A549 (cell line): ENCODE results near the gene USP17L17. TPM values are rescaled to one million over a fixed set of nuclear protein-coding genes. Genes with fewer than 3 reads are reported as not detected.
"Not testable (repeated sequence)": the region's sequence is repeated elsewhere in the genome, so short reads cannot be mapped to it uniquely, and the experiment has no call there.

Source experiments
- ATAC-seq, 2 experiments: fragments of 200-7000 bp in 1 of 2; fragments of >200 bp in 1 of 2; cut with Nextera tagmentation in 1 of 2; cut with Tn5 transposase in 1 of 2; 3 replicates each; pipeline versions ENCODE4 v1.8.0 to v1.9.1; 2018 to 2020; ENCODE audit warnings: mild to moderate bottlenecking in 1 of 2, moderate library complexity in 1 of 2
- CTCF ChIA-PET: fragments of 300-600 bp; sonication (Branson Sonifier 250); formaldehyde crosslinking; extraction: SDS; loops from one replicate; lab custom pipeline; 2021; ENCODE audit warnings: antibody characterized with exemption, inconsistent platforms; lab: Yijun Ruan, JAX
- POLR2A ChIA-PET: fragments of 350-600 bp; formaldehyde crosslinking; extraction: SDS; loops from one replicate; lab custom pipeline; 2021; ENCODE audit warnings: antibody characterized with exemption, inconsistent platforms; lab: Yijun Ruan, JAX
- DNase-seq, 2 experiments: peaks; one replicate each; pipeline versions ENCODE4 v3.0.0 to v3.0.0-alpha.2; 2011 to 2016; ENCODE audit warnings: low read depth in 1 of 2, low spot score in 1 of 2
- FAIRE-seq: peaks from 2 replicates; lab custom pipeline; 2011; peaks lifted over from hg19 to GRCh38; lab: Jason Lieb, UNC
- H3K27ac ChIP-seq, 2 experiments: fragments of >200 bp; sonication (Bioruptor Twin); formaldehyde crosslinking; 3 replicates each; pipeline ENCODE4 v1.5.1; 2016 to 2017
- H3K4me1 ChIP-seq: fragments of >200 bp; sonication (Bioruptor Twin); formaldehyde crosslinking; 3 replicates; pipeline ENCODE4 v1.6.1; 2016
- H3K4me2 ChIP-seq: fragments of >200 bp; sonication (Bioruptor Twin); formaldehyde crosslinking; 3 replicates; pipeline ENCODE4 v1.6.1; 2016
- H3K4me3 ChIP-seq: fragments of >200 bp; sonication (Bioruptor Twin); formaldehyde crosslinking; 3 replicates; pipeline ENCODE4 v1.5.1; 2016
- H3K9me3 ChIP-seq: fragments of >200 bp; sonication (Bioruptor Twin); formaldehyde crosslinking; 3 replicates; pipeline ENCODE4 v1.6.1; 2016
- WGBS: methylation state at CpG from one replicate; pipeline ENCODE4 v1.1.6; 2017; ENCODE audit errors: missing lambda C conversion rate; 5-methylcytosine and 5-hydroxymethylcytosine counted together
- polyA plus RNA-seq, 4 experiments: library from polyadenylated mRNA; depleted of rRNA in 3 of 4; stranded (reverse); fragments of >200 nt; fragmentation: RNase III in 1 of 4; extraction: RNeasy Plus Mini Kit Qiagen cat#74134 plus additional on column Dnase treatment in 1 of 4; gene quantifications; 2 replicates in 3 of 4; 3 replicates in 1 of 4; pipeline ENCODE4 v1.2.3, GENCODE V29; 2011 to 2017

Gene USP17L17
- polyA plus RNA-seq, 2 of the 4 experiments (the other 2 are of a cell fraction), result not detected

GRCh38 chr4:9257824-9258223 is 14.1 kb downstream of the USP17L17 start, which contains the start of gene USP17L20:
TSS of gene USP17L20 (plus strand) at chr4:9258124. CDS start at chr4:9258124, 0 bp downstream.
- POLR2A ChIA-PET, ATAC-seq: not testable (repeated sequence)

GRCh38 chr4:9262572-9262971 is 18.9 kb downstream of the USP17L17 start, which contains the start of gene USP17L21:
TSS of gene USP17L21 (plus strand) at chr4:9262872. CDS start at chr4:9262872, 0 bp downstream.
- CTCF ChIA-PET, H3K9me3 ChIP-seq, DNase-seq, H3K4me2 ChIP-seq, H3K4me3 ChIP-seq, ATAC-seq, POLR2A ChIA-PET, H3K4me1 ChIP-seq, FAIRE-seq, H3K27ac ChIP-seq: not testable (repeated sequence)
- WGBS, result no CpG with 5 or more reads among the region's 13 CpGs

More at GRCh38 chr4:9257824-9258223, 14.1 kb downstream of the USP17L17 start, which contains the start of gene USP17L20:
- H3K4me2 ChIP-seq, FAIRE-seq, H3K4me3 ChIP-seq, DNase-seq, H3K4me1 ChIP-seq, H3K27ac ChIP-seq, CTCF ChIA-PET, H3K9me3 ChIP-seq: not testable (repeated sequence)
- WGBS, result no CpG with 5 or more reads among the region's 15 CpGs

- H3K4me3 ChIP-seq, FAIRE-seq, H3K4me2 ChIP-seq, DNase-seq, H3K27ac ChIP-seq, ATAC-seq, POLR2A ChIA-PET, H3K4me1 ChIP-seq, CTCF ChIA-PET, H3K9me3 ChIP-seq: not testable (repeated sequence)
- WGBS, result no CpG with 5 or more reads among the region's 15 CpGs
Observed at GRCh38 chr4:9267319-9267718, 23.6 kb downstream of the USP17L17 start, which contains the start of gene USP17L22. TSS of gene USP17L22 (plus strand) at chr4:9267619. CDS start at chr4:9267619, 0 bp downstream.

DNA sequence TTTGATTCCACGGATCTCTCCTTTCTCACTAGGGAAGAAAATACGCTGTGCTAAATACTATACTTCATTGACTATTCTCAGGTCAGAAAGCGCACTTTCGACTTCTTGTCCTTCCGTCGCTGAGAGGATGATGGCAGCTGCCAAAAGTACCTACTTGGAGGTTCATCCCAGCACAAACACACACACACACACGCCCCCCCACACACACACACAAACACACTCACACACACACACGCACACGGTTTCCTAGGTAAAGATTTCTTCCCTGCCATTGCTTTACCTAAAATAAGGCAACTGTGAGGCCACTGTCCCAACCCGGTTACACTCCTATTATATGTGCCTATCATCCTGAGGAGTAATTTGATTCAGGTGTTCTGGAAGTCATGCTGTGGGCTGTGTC is 28.0 kb downstream of the USP17L17 start:
- H3K4me2 ChIP-seq, POLR2A ChIA-PET, FAIRE-seq, H3K27ac ChIP-seq, DNase-seq, CTCF ChIA-PET, H3K4me1 ChIP-seq, ATAC-seq, H3K4me3 ChIP-seq, H3K9me3 ChIP-seq: not testable (repeated sequence)
- 49% methylated on average over 8 of the region's 10 CpGs for WGBS

Other genes starting within 250 kb of the USP17L17 start
- not detected in 2 replicates for gene FAM90A26, start 73.5 kb upstream of the USP17L17 start, polyA plus RNA-seq (2011; rRNA removed)
- not detected in 3 replicates for gene FAM90A26, start 73.5 kb upstream of the USP17L17 start, polyA plus RNA-seq (2017; fragmentation: RNase III; extraction: RNeasy Plus Mini Kit Qiagen cat#74134 plus additional on column Dnase treatment)
- not detected in 2 replicates for gene USP17L10, start 33.2 kb upstream of the USP17L17 start, polyA plus RNA-seq (2011; rRNA removed)
- not detected in 3 replicates for gene USP17L10, start 33.2 kb upstream of the USP17L17 start, polyA plus RNA-seq (2017; fragmentation: RNase III; extraction: RNeasy Plus Mini Kit Qiagen cat#74134 plus additional on column Dnase treatment)
- not detected in 2 replicates for gene USP17L11, start 28.5 kb upstream of the USP17L17 start, polyA plus RNA-seq (2011; rRNA removed)
- gene USP17L11, start 28.5 kb upstream of the USP17L17 start, polyA plus RNA-seq (2017; fragmentation: RNase III; extraction: RNeasy Plus Mini Kit Qiagen cat#74134 plus additional on column Dnase treatment), result not detected in 3 replicates
- not detected in 2 replicates for gene USP17L12, start 23.7 kb upstream of the USP17L17 start, polyA plus RNA-seq (2011; rRNA removed)
- gene USP17L12, start 23.7 kb upstream of the USP17L17 start, polyA plus RNA-seq (2017; fragmentation: RNase III; extraction: RNeasy Plus Mini Kit Qiagen cat#74134 plus additional on column Dnase treatment), result not detected in 3 replicates
- gene USP17L13, start 19.0 kb upstream of the USP17L17 start, polyA plus RNA-seq (2011; rRNA removed), result not detected in 2 replicates
- not detected in 3 replicates for gene USP17L13, start 19.0 kb upstream of the USP17L17 start, polyA plus RNA-seq (2017; fragmentation: RNase III; extraction: RNeasy Plus Mini Kit Qiagen cat#74134 plus additional on column Dnase treatment)
- not detected in 2 replicates for gene USP17L15, start 9.5 kb upstream of the USP17L17 start, polyA plus RNA-seq (2011; rRNA removed)
- gene USP17L15, start 9.5 kb upstream of the USP17L17 start, polyA plus RNA-seq (2017; fragmentation: RNase III; extraction: RNeasy Plus Mini Kit Qiagen cat#74134 plus additional on column Dnase treatment), result not detected in 3 replicates
- gene USP17L18, start 4.8 kb downstream of the USP17L17 start, polyA plus RNA-seq (2011; rRNA removed), result not detected in 2 replicates
- gene USP17L18, start 4.8 kb downstream of the USP17L17 start, polyA plus RNA-seq (2017; fragmentation: RNase III; extraction: RNeasy Plus Mini Kit Qiagen cat#74134 plus additional on column Dnase treatment), result not detected in 3 replicates
- gene USP17L19, start 9.5 kb downstream of the USP17L17 start, polyA plus RNA-seq (2011; rRNA removed), result not detected in 2 replicates
- gene USP17L19, start 9.5 kb downstream of the USP17L17 start, polyA plus RNA-seq (2017; fragmentation: RNase III; extraction: RNeasy Plus Mini Kit Qiagen cat#74134 plus additional on column Dnase treatment), result not detected in 3 replicates
- not detected in 2 replicates for gene USP17L20, start 14.2 kb downstream of the USP17L17 start, polyA plus RNA-seq (2011; rRNA removed)
- not detected in 3 replicates for gene USP17L20, start 14.2 kb downstream of the USP17L17 start, polyA plus RNA-seq (2017; fragmentation: RNase III; extraction: RNeasy Plus Mini Kit Qiagen cat#74134 plus additional on column Dnase treatment)
- gene USP17L21, start 19.0 kb downstream of the USP17L17 start, polyA plus RNA-seq (2011; rRNA removed), result not detected in 2 replicates
- not detected in 3 replicates for gene USP17L21, start 19.0 kb downstream of the USP17L17 start, polyA plus RNA-seq (2017; fragmentation: RNase III; extraction: RNeasy Plus Mini Kit Qiagen cat#74134 plus additional on column Dnase treatment)
- not detected in 2 replicates for gene USP17L22, start 23.7 kb downstream of the USP17L17 start, polyA plus RNA-seq (2011; rRNA removed)
- not detected in 3 replicates for gene USP17L22, start 23.7 kb downstream of the USP17L17 start, polyA plus RNA-seq (2017; fragmentation: RNase III; extraction: RNeasy Plus Mini Kit Qiagen cat#74134 plus additional on column Dnase treatment)
- gene USP17L24, start 81.3 kb downstream of the USP17L17 start, polyA plus RNA-seq (2011; rRNA removed), result not detected in 2 replicates
- gene USP17L24, start 81.3 kb downstream of the USP17L17 start, polyA plus RNA-seq (2017; fragmentation: RNase III; extraction: RNeasy Plus Mini Kit Qiagen cat#74134 plus additional on column Dnase treatment), result not detected in 3 replicates
- gene USP17L25, start 86.0 kb downstream of the USP17L17 start, polyA plus RNA-seq (2011; rRNA removed), result not detected in 2 replicates
- not detected in 3 replicates for gene USP17L25, start 86.0 kb downstream of the USP17L17 start, polyA plus RNA-seq (2017; fragmentation: RNase III; extraction: RNeasy Plus Mini Kit Qiagen cat#74134 plus additional on column Dnase treatment)
- gene USP17L26, start 90.8 kb downstream of the USP17L17 start, polyA plus RNA-seq (2011; rRNA removed), result not detected in 2 replicates
- not detected in 3 replicates for gene USP17L26, start 90.8 kb downstream of the USP17L17 start, polyA plus RNA-seq (2017; fragmentation: RNase III; extraction: RNeasy Plus Mini Kit Qiagen cat#74134 plus additional on column Dnase treatment)
- not detected in 2 replicates for gene USP17L5, start 95.5 kb downstream of the USP17L17 start, polyA plus RNA-seq (2011; rRNA removed)
- not detected in 3 replicates for gene USP17L5, start 95.5 kb downstream of the USP17L17 start, polyA plus RNA-seq (2017; fragmentation: RNase III; extraction: RNeasy Plus Mini Kit Qiagen cat#74134 plus additional on column Dnase treatment)
- gene USP17L27, start 100.3 kb downstream of the USP17L17 start, polyA plus RNA-seq (2011; rRNA removed), result not detected in 2 replicates
- gene USP17L27, start 100.3 kb downstream of the USP17L17 start, polyA plus RNA-seq (2017; fragmentation: RNase III; extraction: RNeasy Plus Mini Kit Qiagen cat#74134 plus additional on column Dnase treatment), result not detected in 3 replicates
- gene USP17L28, start 105.0 kb downstream of the USP17L17 start, polyA plus RNA-seq (2011; rRNA removed), result not detected in 2 replicates
- gene USP17L28, start 105.0 kb downstream of the USP17L17 start, polyA plus RNA-seq (2017; fragmentation: RNase III; extraction: RNeasy Plus Mini Kit Qiagen cat#74134 plus additional on column Dnase treatment), result not detected in 3 replicates
- not detected in 2 replicates for gene USP17L29, start 109.8 kb downstream of the USP17L17 start, polyA plus RNA-seq (2011; rRNA removed)
- not detected in 3 replicates for gene USP17L29, start 109.8 kb downstream of the USP17L17 start, polyA plus RNA-seq (2017; fragmentation: RNase III; extraction: RNeasy Plus Mini Kit Qiagen cat#74134 plus additional on column Dnase treatment)
- not detected in 2 replicates for gene USP17L30, start 119.2 kb downstream of the USP17L17 start, polyA plus RNA-seq (2011; rRNA removed)
- not detected in 3 replicates for gene USP17L30, start 119.2 kb downstream of the USP17L17 start, polyA plus RNA-seq (2017; fragmentation: RNase III; extraction: RNeasy Plus Mini Kit Qiagen cat#74134 plus additional on column Dnase treatment)
- not detected in 2 replicates for gene DEFB131A, start 200.5 kb downstream of the USP17L17 start, polyA plus RNA-seq (2011; rRNA removed)
- gene DEFB131A, start 200.5 kb downstream of the USP17L17 start, polyA plus RNA-seq (2017; fragmentation: RNase III; extraction: RNeasy Plus Mini Kit Qiagen cat#74134 plus additional on column Dnase treatment), result not detected in 3 replicates